SU-DHL-6 (cell line): ENCODE results near the gene RAD51B.

Source experiments
- H2AFZ ChIP-seq: fragments of 200-600 bp; sonication (generic); 2 replicates; pipeline ENCODE4 v1.6.1; 2014; ENCODE audit warnings: low read depth, mild to moderate bottlenecking, moderate library complexity, mixed read lengths, antibody characterized with exemption, low read length; ENCODE audit not compliant: severe bottlenecking
- H3F3A ChIP-seq: fragments of 200-600 bp; shearing (Covaris generic); 2 replicates; pipeline ENCODE4 v1.6.0; 2016; ENCODE audit warnings: antibody characterized with exemption, mild to moderate bottlenecking; ENCODE audit not compliant: insufficient read depth
- H3K27ac ChIP-seq: fragments of 200-600 bp; sonication (generic); 2 replicates; pipeline ENCODE4 v1.5.1; 2016; ENCODE audit warnings: low read depth, mild to moderate bottlenecking, low read length, moderate library complexity, mixed read lengths
- H3K27me3 ChIP-seq: fragments of 200-600 bp; sonication (generic), shearing (Covaris generic); 2 replicates; pipeline ENCODE4 v1.6.0; 2014; ENCODE audit warnings: mild to moderate bottlenecking, low read length
- H3K36me3 ChIP-seq: fragments of 200-600 bp; sonication (generic); 2 replicates; pipeline ENCODE4 v1.6.1; 2014; ENCODE audit warnings: mild to moderate bottlenecking, low read length, mixed read lengths
- H3K4me2 ChIP-seq: fragments of 300-600, 200-600 bp; shearing (Covaris generic), sonication (generic); 2 replicates; pipeline ENCODE4 v1.6.0; 2014; ENCODE audit warnings: low read length, low read depth, mild to moderate bottlenecking; ENCODE audit not compliant: poor library complexity, severe bottlenecking
- H3K4me3 ChIP-seq: fragments of 200-600 bp; sonication (generic); 2 replicates; pipeline ENCODE4 v1.5.1; 2014; ENCODE audit warnings: antibody characterized with exemption, low read length, mild to moderate bottlenecking, mixed read lengths; ENCODE audit not compliant: insufficient read depth, poor library complexity, severe bottlenecking
- H3K79me2 ChIP-seq: fragments of 200-600 bp; sonication (generic); 2 replicates; pipeline ENCODE4 v1.6.1; 2014; ENCODE audit warnings: mild to moderate bottlenecking, low read length, moderate library complexity; ENCODE audit not compliant: insufficient read depth
- H3K9ac ChIP-seq: fragments of 200-600 bp; sonication (generic); 2 replicates; pipeline ENCODE4 v1.7.0; 2014; ENCODE audit warnings: mild to moderate bottlenecking, low read length
- H3K9me2 ChIP-seq: fragments of 200-600 bp; sonication (generic); replicated peaks from 2 replicates; pipeline ENCODE4 v1.6.1; 2014; ENCODE audit warnings: low read length; ENCODE audit not compliant: insufficient read depth
- H3K9me3 ChIP-seq: fragments of 200-600 bp; sonication (generic); 2 replicates; pipeline ENCODE4 v1.6.1; 2014; ENCODE audit warnings: low read length, mixed read lengths; ENCODE audit not compliant: insufficient read depth
- H4K20me1 ChIP-seq: fragments of 200-600 bp; sonication (generic); 2 replicates; pipeline ENCODE4 v1.6.1; 2014; ENCODE audit warnings: low read depth, mild to moderate bottlenecking, antibody characterized with exemption, low read length, moderate library complexity, mixed read lengths
- EZH2phosphoT487 ChIP-seq: fragments of 200-600 bp; sonication (generic), shearing (Covaris generic); conservative IDR thresholded peaks from 2 replicates; pipeline ENCODE4 v1.6.1; 2018; ENCODE audit warnings: mild to moderate bottlenecking, antibody characterized with exemption, low read length, moderate library complexity, mixed read lengths
- TF ChIP-seq, protein P1 (sequence below): fragments of 200-600 bp; sonication (generic); IDR thresholded peaks from one replicate; pipeline ENCODE4 v1.5.1; 2017; ENCODE audit warnings: antibody characterized with exemption, mild to moderate bottlenecking, low read length, moderate library complexity; ENCODE audit not compliant: insufficient read depth, poor library complexity, severe bottlenecking

RAD51B gene

DNA sequence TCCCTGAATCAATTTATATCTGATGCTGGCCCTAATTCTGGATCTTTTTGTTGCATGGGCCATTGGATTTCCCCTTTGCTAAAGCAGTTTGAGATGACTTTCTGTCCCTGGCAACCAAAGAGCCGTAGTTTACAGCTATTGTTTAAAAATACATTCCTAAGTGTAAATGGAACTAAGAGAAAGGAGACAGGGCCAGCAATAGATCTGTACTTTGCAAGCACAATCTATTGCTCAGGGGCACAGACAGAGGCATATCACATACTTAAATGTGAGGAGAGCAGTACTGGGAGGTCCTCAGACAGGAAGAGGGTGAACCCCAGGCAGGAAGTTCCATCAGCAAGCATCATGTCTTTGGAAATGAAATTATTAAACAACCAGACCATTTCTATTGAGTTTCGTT is 846.7 kb downstream of the RAD51B start:
- H2AFZ ChIP-seq = no peak overlapping the region
- H3K27ac ChIP-seq = no peak overlapping the region
- no peak overlapping the region for H3K4me3 ChIP-seq
- H3K9ac ChIP-seq = no peak overlapping the region
- H3K9me2 ChIP-seq = no peaks in the 10 kb centered on the region
- H4K20me1 ChIP-seq = no peaks in the 10 kb centered on the region
- H3K36me3 ChIP-seq = no peaks in the 10 kb centered on the region
- TF ChIP-seq, protein P1, sequence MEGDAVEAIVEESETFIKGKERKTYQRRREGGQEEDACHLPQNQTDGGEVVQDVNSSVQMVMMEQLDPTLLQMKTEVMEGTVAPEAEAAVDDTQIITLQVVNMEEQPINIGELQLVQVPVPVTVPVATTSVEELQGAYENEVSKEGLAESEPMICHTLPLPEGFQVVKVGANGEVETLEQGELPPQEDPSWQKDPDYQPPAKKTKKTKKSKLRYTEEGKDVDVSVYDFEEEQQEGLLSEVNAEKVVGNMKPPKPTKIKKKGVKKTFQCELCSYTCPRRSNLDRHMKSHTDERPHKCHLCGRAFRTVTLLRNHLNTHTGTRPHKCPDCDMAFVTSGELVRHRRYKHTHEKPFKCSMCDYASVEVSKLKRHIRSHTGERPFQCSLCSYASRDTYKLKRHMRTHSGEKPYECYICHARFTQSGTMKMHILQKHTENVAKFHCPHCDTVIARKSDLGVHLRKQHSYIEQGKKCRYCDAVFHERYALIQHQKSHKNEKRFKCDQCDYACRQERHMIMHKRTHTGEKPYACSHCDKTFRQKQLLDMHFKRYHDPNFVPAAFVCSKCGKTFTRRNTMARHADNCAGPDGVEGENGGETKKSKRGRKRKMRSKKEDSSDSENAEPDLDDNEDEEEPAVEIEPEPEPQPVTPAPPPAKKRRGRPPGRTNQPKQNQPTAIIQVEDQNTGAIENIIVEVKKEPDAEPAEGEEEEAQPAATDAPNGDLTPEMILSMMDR = no peak
- TF ChIP-seq EZH2phosphoT487 = no peak
- H3K79me2 ChIP-seq = no peaks in the 10 kb centered on the region
- no peak overlapping the region for H3K4me2 ChIP-seq
- H3K27me3 ChIP-seq = no peaks in the 10 kb centered on the region
- no peaks in the 10 kb centered on the region for H3F3A ChIP-seq
- H3K9me3 ChIP-seq = no peaks in the 10 kb centered on the region

GRCh38 chr14:68666899-68667298 is 847.3 kb downstream of the RAD51B start:
- Histone ChIP-seq H3K27ac (no peak overlapping the region), H3K4me3 (no peak overlapping the region), H3K9me2 (no peaks in the 10 kb centered on the region), H3F3A (no peaks in the 10 kb centered on the region), H3K9ac (no peak overlapping the region), H2AFZ (no peak overlapping the region), H3K27me3 (no peaks in the 10 kb centered on the region), H3K4me2 (no peak overlapping the region), H3K9me3 (no peaks in the 10 kb centered on the region), H3K36me3 (no peaks in the 10 kb centered on the region), H3K79me2 (no peaks in the 10 kb centered on the region), H4K20me1 (no peaks in the 10 kb centered on the region)
- TF ChIP-seq, protein P1 = no peak
- no peak for TF ChIP-seq EZH2phosphoT487

DNA sequence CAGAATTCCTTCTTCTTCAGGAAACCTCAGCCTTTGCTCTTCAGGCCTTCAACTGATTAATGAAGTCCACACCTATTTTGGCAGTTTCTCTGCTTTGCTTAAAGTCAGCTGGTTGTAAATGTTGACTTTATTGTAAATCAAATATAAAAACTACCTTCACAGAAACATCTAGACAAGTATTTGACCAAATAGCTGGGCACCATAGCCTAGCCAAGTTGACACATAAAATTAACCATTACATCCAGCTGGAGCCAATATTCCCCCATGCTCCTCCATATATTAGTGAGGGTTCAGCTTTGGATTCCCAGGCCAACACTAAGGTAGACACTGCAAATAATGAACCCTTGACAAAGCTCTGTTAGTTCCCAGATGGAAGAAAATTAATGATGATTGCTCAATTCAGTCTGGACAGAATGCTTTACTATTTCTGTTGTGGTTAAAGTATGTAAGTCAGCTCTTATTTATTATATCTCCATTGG is 847.8 kb downstream of the RAD51B start:
- TF ChIP-seq, protein P1 = no peak
- TF ChIP-seq EZH2phosphoT487 = no peak
- no peak overlapping the region for H3K4me2 ChIP-seq
- no peaks in the 10 kb centered on the region for H3K36me3 ChIP-seq

GRCh38 chr14:68668028-68668427 is 848.4 kb downstream of the RAD51B start:
- Histone ChIP-seq H3K36me3 (no peaks in the 10 kb centered on the region), H4K20me1 (no peaks in the 10 kb centered on the region), H3K4me2 (no peak overlapping the region), H3K9me2 (no peaks in the 10 kb centered on the region), H3K27ac (no peak overlapping the region), H3K9ac (no peak overlapping the region), H3K4me3 (no peak overlapping the region), H3K27me3 (no peaks in the 10 kb centered on the region), H3F3A (no peaks in the 10 kb centered on the region), H2AFZ (no peak overlapping the region), H3K79me2 (no peaks in the 10 kb centered on the region), H3K9me3 (no peaks in the 10 kb centered on the region)
- TF ChIP-seq EZH2phosphoT487 = no peak
- TF ChIP-seq, protein P1 = no peak

More for the DNA sequence above, 847.8 kb downstream of the RAD51B start:
- H3K79me2 ChIP-seq = no peaks in the 10 kb centered on the region
- no peaks in the 10 kb centered on the region for H3K9me2 ChIP-seq
- H3F3A ChIP-seq = no peaks in the 10 kb centered on the region
- no peak overlapping the region for H3K27ac ChIP-seq
- no peaks in the 10 kb centered on the region for H3K27me3 ChIP-seq
- H3K9me3 ChIP-seq = no peaks in the 10 kb centered on the region
- no peak overlapping the region for H3K9ac ChIP-seq
- H4K20me1 ChIP-seq = no peaks in the 10 kb centered on the region
- H3K4me3 ChIP-seq = no peak overlapping the region
- no peak overlapping the region for H2AFZ ChIP-seq
